NAMALWA (cell line): ENCODE results near the gene RPL28.
A peak's percentile ranks its signal among the peaks of the same experiment; 100 is the strongest.

Experiments used
- DNase-seq: peaks from one replicate; pipeline ENCODE4 v3.0.0-alpha.2; 2015; ENCODE audit warnings: low spot score

RPL28 gene

DNA sequence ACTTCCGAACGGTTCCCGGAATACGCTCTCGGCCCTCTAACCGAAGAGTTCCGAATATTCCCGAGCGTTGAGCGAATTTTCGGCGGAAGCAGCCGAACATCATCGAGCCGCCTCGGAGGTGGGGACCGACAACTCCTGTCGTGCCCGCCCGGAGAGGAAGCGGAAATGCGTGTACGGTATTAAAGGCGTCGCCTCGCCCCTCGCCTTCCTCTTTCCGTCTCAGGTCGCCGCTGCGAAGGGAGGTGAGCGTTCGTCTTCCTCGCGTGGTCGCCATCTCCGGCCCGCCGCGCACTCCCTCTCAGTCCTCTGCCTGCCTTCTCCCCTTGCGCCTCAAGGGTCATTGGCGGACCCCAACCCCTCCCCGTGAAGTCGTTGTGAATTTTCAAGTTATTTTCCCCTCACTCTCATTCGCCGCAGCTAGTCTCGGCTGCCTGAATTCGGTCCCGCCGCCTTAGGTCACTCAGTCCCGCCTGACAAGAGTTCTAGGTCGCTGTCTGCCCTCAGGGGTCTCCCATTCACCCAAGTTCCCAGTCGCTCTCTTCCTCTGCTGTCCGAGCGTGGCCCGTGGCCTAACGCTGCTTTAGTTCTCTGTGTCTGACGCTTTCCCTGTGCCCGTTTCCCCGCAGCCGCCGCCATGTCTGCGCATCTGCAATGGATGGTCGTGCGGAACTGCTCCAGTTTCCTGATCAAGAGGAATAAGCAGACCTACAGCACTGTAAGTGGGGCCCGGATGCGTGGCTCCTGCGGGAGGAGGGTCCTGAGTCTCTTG lies at the start of gene RPL28:
Gene RPL28, plus strand, starts transcription at position 209 of the 769 bp plus-strand sequence. Its CDS starts 426 bp downstream, at position 635.
- peak; percentile 99 for DNase-seq

GRCh38 chr19:55336101-55336500 lies 49.6 kb upstream of the RPL28 start:
- DNase-seq, result no peak

DNA sequence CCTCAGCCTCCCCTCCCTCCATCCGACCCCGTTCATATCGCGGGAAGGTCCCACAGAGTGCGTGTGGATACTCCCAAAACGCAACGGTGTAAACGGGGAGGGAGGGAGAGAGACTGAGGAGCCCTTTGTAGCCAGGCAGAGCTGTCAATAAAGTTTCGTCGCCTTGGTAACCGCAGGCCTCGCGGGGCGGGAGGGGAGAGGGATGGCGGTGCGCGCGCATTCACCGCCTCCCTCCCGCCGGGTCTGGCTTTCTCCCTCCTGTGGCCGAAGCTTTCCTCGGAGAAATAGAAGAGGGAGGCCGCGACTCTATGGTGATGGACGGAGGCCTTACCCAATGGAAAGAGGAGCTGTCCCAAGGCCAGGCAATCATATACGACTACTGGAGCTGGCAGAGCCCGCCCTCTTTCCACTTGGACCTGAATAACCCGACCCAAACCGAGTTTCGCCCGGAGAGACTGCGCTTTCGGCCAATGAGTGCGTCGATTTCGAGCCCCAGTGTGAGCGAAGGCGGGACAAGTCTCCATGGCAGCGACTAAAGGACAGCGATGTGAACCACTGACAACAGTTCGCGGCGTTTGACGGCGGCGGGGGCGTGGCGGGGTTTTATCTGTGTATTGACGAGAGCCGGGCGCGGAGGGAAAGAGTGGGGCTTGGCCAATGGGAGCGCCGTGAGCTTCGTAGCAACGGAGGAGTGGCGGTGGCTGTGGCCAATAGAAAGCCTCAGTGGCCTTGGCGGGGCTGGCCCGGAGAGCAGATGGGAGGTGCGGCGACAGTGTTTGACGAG lies 46.4 kb upstream of the RPL28 start, which contains the start of gene KMT5C:
Gene KMT5C, plus strand, starts transcription at position 772 of the 784 bp plus-strand sequence. CDS start 2,061 bp downstream, outside the sequence.
- peak; percentile 100 for DNase-seq

GRCh38 chr19:55339889-55340783 lies 45.6 kb upstream of the RPL28 start:
- DNase-seq, result peak; percentile 33

DNA sequence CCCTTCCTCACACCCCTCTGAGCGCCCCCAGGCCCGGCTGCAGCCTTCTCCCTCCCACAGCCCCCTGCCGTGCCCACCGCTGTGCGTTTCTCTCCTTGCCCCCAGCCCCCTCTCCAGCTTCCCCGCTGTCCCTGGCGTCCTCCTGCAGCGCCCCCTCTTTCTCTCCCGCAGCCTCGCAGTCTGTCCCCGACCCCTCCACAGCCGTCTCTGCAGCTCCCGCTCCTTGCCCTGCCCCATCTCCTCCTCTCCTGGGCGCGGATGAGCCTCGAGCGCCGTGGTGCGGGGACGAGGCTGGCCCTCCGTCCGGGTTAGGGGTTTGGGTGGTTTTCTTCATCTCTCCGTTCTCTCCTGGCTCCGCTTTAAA lies 45.0 kb upstream of the RPL28 start:
- no peak for DNase-seq

DNA sequence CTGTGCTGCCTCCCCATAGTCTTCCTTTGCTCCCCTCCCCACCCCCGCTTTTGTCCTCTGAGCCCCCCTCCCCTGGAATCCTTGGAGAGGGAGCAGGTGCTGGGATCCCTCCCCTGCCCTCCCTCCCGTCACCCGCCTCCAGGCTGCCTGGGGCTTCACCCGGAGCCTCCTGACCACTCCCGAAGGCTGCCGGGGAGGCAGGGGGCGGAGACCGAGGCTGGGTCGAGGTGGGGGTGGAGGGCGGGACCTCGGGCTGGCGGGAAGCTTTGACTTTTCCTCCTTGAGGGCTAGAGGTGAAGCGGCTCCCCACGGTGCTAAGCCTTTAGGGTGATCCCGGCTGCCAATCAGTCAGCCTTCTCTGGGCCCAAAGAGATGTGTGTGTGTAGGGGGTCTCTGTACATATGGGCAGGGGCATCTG lies 44.6 kb upstream of the RPL28 start:
- peak; percentile 31 for DNase-seq

DNA sequence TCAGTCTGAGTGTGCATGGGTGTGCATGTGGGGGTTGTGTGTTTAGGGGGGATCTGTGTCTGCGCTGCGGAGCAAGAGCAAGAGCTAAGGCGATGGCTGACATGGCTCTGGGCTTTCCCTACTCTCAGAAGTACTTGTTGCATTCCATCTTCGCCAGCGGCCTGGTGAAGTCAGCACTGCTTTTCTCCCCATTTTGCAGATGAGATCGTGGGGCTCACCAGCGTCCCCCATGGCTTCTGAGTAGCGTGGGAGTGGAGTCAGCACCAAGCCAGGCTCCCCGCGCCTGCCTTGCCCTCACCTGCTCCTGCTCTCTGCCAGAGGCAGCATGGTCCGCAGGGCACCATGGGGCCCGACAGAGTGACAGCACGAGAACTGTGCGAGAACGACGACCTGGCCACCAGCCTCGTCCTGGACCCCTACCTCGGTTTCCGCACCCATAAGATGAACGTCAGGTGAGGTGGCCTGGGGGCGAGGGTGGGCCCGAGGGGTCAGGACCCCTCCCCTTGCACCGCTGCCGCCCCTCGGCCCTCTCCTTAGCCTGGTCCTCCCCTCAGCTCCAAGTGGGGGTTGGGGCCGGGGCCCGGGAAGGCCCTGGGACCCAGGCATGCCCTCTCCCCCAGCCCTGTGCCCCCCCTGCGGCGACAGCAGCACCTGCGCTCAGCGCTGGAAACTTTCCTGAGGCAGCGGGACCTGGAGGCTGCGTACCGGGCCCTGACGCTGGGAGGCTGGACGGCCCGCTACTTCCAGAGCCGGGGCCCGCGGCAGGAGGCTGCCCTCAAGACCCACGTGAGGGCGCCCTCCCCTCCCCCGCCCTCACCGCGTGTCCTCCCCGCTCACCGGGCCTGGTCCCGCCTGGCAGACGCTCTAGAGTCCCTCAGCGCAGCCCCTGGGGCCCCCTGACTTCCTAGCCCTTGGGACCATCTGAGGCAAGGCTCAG lies 43.9 kb upstream of the RPL28 start:
- no peak for DNase-seq

DNA sequence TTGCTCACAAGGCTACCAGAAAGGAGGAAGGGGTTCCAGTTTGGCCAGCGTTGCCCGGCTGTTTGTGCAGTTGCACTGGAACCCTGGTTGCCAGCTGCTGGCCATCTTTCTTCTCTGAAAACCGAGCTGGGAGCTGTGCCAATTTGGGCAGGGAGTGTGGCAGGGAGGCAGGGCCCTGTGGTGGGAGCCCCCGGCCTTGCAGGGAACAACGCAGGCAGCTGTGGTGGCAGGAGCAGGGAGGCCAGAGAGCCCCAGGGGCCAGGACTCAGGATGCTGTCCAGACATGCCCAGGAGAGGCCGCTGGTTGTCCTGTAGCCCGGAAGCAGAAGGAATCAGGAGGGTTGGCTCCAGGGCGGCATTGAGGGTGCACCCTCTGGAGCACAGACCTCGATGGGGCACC lies 41.3 kb upstream of the RPL28 start:
- DNase-seq, result no peak

DNA sequence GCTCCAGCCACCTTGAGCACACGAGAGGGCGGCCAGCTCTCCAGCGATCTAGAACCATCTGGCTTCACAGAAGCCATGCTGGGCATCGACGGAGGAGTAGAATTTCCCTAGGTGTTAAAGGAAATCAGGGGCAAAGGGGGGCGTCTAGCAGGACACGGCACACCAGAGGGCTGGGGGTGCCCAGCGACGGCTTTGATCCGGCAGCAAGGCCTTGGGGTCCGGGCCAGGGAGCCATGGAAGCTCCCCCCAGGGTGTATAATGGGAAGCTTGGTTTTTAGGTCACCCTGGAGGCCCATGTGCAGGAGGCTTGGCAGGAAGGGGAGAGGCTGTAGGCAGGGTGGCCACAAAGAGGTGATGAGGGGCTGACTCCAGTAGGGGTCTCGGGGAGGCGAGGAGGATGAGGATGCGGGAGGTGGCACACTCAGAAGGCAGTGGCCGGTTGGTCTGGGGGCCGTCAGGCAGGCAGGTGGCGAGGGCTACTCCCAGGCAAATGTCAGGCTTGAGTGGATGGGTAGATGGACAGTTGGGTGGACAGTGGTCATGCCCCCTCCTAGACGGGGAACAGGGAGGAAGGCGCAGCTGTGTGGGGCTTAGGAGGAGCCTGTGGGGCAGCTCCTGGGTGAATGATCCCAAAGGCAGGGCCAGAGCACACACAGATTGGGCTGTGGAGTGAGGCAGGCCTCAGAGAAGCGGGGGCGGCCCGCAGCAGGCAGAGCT lies 40.5 kb upstream of the RPL28 start:
- no peak for DNase-seq

DNA sequence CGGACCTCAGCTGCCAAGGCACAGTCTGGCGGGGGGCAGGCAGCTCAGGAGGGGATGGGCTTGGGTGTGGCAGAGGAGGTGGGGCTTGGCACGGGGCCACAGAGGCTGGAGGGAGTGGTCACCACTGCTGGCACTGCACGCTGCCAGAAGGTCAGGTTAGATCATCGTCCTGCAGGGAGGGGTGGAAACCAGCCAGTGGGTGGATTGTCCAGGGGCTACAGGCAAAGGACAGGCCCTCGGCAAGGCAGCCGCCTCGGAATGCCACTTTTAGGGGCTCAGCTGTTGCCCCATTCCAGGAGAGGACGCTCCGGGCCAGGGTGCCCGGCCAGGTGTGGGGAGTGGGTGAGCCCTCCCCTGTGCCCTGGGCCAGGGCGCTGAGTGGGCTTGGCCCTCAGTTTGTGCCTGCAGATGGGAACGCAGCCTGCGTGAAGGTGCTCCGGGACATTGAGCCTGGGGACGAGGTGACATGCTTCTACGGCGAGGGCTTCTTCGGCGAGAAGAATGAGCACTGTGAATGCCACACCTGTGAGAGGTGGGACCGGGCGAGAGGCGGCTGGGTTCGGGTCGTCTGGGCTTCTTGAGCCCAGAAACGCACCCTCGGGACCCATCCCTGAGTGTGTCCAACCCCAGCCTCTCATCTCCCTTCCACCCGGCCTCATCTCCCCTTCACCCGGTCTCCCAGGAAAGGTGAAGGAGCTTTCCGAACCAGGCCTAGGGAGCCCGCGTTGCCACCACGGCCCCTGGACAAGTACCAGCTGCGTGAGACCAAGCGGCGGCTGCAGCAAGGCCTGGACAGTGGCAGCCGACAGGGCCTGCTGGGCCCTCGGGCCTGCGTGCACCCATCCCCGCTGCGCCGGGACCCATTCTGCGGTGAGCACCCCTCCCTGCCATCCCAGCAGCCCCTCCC lies 39.7 kb upstream of the RPL28 start:
- no peak for DNase-seq

- no peak for DNase-seq
Observed at GRCh38 chr19:55346725-55347441, 38.8 kb upstream of the RPL28 start.

GRCh38 chr19:55347442-55348009 lies 38.2 kb upstream of the RPL28 start:
- no peak for DNase-seq

GRCh38 chr19:55348317-55349034 lies 37.3 kb upstream of the RPL28 start:
- DNase-seq, result no peak

DNA sequence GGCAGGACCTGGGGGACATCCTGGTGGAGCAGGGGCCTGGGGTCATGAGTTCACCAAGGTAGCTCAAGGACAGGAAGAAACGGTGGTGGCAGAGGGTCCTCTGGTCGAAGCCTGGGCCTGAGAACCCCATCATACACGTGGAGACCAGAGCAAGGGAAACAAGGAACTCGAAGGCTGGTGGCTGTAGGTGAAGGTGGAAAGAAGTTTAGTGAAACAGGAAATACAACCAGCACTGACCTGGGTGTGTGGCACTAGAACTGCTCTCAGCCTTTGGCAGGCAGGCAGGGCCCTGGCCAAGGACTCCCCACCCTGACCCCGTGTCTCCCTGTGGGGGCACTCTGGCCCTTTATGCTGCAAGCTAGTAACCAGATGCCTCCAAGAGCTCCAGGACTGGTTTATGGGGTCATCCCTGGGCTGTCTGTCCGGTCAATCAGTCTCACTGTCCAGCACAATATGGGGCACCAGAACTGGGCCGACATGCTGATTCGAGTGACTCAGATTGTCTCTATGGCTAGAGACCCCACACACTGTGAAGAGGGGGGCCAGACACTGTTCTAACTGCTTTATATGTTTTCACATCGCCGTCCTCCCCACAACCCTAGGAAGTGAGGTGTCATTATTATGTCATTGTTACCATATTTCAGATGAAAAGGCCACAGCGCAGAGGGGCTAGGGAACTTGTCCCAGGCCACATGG lies 35.0 kb upstream of the RPL28 start:
- DNase-seq, result no peak

- no peak for DNase-seq
Observed at GRCh38 chr19:55352040-55352439, 33.7 kb upstream of the RPL28 start.

DNA sequence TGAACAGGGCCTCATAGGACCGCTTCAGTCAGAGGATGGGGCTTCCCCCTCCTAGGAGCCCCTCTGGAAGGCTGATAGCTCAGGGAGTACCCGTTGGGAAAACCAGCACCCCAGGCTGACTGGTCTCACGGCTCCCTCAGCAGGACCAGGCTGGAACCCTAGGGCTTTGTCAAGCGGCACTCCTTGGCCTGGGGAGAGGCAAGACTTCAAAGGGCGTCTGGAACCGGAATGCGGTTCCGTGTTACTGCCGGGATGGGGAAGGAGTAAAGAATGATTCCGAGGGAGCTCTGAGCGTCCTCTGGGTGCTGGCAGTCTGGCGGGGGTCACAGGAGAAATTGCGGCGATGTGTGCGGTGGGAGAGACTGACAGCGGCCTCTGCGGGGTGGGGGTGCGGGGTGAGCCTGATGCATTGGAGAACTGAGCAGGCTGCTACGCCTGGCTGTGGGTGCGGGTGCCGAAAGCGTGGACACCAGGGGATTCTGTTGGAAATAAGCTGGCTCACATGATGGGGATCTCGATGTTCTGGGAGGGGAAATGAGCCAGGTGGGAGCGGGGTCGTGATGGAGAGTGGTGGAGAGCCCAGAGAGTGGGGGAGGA lies 33.1 kb upstream of the RPL28 start:
- DNase-seq, result no peak

DNA sequence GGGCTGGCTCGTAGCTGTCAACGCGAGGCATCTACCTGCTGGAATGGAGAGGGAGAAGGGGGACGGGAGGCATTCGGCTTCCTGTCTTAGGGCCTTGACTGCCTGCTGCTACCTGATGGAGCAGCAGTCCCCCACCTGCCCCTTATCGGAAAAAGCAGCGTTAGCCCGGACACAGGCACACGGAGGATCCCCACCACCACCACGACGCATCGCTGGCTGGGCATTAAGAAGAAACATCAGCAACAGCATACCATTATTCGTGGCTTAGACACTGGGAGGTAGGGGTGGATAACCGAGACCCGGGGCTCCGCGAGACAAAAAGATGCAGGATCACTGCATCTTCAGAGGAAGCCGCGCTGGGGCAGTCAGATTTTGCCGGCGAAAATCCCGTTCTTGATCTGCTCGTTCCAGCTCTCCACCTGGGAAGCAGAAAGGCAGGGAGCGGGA lies 32.4 kb upstream of the RPL28 start:
- no peak for DNase-seq
